Astrocyte of the cerebellum (primary cell): ENCODE results near the gene MLF1.

Experiments
- DNase-seq: peaks from one replicate; pipeline ENCODE4 v3.0.0-alpha.2; 2011; ENCODE audit warnings: low read depth
- H3K4me3 ChIP-seq: 2 replicates; pipeline ENCODE4 v1.5.1; 2011; ENCODE audit warnings: mild to moderate bottlenecking, low read depth, low read length, moderate library complexity
- in situ Hi-C: cut with HindIII; loops from 2 replicates; pipeline ENCODE4 v1.10.0; 2017; ENCODE audit warnings: low sequenced_read_pairs
- TF ChIP-seq, protein P1 (sequence below): IDR thresholded peaks from 2 replicates; pipeline ENCODE4 v1.5.1; 2012; ENCODE audit warnings: low read length, low read depth, moderate library complexity, mild to moderate bottlenecking; ENCODE audit errors: missing control alignments

The MLF1 gene, protein sequence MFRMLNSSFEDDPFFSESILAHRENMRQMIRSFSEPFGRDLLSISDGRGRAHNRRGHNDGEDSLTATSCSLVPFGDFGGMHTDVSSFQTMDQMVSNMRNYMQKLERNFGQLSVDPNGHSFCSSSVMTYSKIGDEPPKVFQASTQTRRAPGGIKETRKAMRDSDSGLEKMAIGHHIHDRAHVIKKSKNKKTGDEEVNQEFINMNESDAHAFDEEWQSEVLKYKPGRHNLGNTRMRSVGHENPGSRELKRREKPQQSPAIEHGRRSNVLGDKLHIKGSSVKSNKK

DNA sequence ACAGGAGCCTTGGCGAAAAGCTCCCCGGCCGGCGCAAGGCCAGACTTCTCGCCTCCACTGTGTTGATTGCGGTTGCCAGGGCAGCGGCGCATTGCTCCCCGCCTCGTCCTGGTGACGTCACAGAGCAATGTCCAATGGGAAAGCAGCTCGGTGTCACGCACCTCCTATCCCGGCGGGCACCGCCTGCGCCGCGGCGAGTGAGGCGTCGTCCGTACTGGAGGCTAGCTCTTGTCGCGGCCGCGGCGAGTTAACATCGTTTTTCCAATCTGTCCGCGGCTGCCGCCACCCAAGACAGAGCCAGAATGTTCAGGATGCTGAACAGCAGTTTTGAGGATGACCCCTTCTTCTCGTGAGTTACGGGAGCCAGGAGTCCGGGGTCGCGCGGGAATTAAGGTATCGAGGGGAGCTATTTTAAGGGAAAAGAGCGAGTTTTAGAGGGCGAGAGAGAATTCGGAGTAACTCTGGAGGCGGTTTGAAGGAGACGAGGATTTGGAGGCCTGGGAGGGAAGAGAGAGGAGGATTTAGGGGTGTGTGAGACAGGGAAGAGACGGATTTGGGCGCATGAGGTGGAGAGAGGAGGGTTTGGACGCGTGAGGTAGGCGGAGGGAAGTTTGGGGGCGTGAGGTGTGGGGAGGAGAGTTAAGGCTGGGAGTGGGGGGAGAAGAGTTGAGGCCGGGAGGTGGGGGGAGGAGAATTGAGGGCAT lies at the start of gene MLF1:
Gene MLF1, plus strand, starts transcription at position 196 of the 704 bp plus-strand sequence. Its CDS starts 107 bp downstream, at position 303.
- H3K4me3 ChIP-seq: peak within 1 kb of the TSS; percentile 51
- peak; percentile 91 for DNase-seq
- in situ Hi-C loops: no loop called here
- TF ChIP-seq, protein P1, sequence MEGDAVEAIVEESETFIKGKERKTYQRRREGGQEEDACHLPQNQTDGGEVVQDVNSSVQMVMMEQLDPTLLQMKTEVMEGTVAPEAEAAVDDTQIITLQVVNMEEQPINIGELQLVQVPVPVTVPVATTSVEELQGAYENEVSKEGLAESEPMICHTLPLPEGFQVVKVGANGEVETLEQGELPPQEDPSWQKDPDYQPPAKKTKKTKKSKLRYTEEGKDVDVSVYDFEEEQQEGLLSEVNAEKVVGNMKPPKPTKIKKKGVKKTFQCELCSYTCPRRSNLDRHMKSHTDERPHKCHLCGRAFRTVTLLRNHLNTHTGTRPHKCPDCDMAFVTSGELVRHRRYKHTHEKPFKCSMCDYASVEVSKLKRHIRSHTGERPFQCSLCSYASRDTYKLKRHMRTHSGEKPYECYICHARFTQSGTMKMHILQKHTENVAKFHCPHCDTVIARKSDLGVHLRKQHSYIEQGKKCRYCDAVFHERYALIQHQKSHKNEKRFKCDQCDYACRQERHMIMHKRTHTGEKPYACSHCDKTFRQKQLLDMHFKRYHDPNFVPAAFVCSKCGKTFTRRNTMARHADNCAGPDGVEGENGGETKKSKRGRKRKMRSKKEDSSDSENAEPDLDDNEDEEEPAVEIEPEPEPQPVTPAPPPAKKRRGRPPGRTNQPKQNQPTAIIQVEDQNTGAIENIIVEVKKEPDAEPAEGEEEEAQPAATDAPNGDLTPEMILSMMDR: no peak

DNA sequence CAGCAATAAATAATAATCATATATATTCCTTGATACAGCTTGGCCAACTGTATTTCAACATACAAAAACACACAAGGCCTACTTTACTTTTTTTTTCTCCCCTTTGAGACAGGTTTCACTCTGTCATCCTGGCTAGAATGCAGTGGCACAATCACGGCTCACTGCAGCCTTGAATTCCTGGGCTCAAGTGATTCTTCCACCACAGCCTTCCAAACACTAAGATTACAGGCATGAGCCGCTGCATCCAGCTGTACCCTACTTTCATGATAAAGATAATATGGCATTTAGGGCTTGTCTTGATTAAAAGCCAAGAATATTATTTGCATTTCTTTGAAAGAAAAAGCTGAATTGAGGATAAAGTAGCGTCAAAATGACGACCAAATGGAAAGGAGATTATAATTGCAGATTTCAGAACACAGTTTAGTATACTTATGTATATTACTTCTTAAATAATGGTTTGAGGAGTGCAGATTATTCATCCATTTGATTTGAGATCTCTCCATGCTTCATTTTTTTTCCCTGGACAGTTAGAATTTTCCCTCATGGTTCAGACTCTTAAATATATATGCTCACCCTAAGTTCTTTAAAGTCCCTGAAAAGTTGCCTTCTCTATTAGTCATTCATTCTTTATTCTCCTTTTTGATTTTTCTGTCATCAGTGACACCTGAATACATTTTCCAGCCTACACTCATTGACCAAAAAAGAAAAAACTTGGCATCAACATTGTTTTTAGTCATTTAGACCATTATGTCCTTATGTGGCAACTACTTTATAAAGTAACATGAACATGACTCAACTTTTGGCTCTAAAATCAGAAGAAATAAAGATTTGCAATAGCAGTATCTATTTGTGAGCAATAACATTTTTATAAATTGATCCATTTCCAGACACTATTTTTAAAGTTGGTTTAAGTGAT lies 48.5 kb upstream of the MLF1 start:
- no peak overlapping the region for H3K4me3 ChIP-seq
- peak; percentile 18 for DNase-seq
- TF ChIP-seq, protein P1: no peak
- in situ Hi-C loops: no loop called here

DNA sequence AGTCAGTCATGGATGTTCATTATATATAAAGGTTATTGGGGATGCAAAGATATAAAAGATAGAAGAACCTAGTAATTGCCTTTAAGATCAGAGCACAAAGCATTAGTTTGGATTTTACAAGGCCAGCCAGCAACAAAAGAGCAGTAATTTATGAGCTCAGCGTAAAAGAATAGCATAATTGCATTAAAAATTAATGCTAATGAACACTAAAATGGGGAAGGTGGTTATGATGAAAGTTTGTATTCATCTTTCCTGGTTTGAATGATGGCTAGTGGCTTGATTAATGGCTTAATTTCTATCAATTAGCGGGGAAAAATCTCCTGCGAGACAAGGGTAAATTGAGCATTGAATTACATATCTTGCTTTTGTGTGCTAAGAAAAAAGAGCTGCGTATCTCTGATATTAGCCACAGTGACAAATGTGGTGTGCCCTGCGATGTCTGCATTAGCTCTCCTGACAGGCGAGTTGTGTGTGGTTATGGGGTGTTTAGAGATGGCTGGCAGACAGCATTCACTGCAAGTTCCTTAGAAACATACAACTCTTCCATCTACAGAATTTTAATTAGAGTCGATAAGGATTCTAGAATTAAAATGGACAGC lies 42.8 kb upstream of the MLF1 start:
- in situ Hi-C loops: loop anchor here (25.0 kb wide), 1 partner anchor 259 kb away; no protein-coding TSS in a partner anchor
- TF ChIP-seq, protein P1: no peak
- no peak overlapping the region for H3K4me3 ChIP-seq
- DNase-seq: no peak

DNA sequence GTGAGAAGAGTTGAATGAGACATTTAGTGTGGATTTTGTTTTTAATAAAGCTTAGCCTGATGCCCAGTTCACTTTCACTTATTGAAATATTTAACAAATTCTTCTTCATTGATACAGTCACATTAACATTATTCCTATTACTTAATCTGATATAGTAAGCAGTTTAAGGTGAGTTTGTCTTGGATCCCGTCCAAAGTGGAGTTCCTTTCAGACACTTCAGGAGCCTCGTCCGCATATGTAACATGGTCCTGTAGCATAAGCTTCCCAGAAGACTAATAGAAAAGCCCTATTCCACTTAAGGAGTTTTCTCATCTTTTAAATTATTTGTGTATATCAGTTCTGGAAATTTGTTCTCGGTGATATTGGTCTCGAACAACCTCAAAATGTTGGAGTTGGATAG lies 39.7 kb upstream of the MLF1 start:
- in situ Hi-C loops: loop anchor here (25.0 kb wide), 1 partner anchor 256 kb away; no protein-coding TSS in a partner anchor
- DNase-seq: no peak
- TF ChIP-seq, protein P1: no peak
- H3K4me3 ChIP-seq: no peak overlapping the region

DNA sequence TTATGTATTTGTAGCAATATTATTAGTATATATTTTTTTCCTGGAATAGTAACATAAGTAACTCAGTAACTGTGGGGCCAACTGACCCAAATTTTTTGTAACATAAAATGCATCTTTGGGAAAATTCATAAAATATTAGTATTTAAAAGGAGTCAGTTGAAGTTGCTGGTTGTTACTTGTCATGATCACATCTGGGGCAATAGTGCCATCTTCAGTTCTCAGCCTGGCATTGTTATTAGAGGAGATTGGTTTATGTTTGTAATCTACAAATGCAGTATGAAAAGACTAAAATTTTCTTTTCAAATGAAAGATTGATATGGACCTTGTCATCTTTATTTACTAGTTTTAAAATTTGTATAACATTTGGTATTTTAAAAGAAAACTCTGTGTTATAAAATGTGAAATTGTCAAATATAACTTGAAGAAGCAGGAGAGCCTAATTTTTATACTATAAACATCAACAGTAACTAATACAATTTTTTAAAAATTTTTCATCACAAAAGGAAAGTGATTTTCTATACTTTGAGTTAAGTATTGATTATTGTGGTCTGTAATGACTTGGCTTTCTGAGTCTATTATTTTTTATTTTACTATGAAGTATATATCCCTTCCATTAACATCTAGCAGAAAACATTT lies 38.8 kb upstream of the MLF1 start:
- peak; percentile 46 for DNase-seq
- TF ChIP-seq, protein P1: peak; percentile 64
- in situ Hi-C loops: loop anchor here (25.0 kb wide), 1 partner anchor 255 kb away; no protein-coding TSS in a partner anchor
- H3K4me3 ChIP-seq: no peak overlapping the region
